ENCODE results near the gene CHMP2B. TPM values are rescaled to one million over a fixed set of nuclear protein-coding genes. Genes with fewer than 3 reads are reported as not detected.

The CHMP2B gene
- total and polyA plus RNA-seq, 5 donors, result 23.5 to 41.0 (median 34.5) TPM

Small RNAs within 50 kb of the gene (microRNA-seq; reads per million reads assigned to microRNA genes)
- 0 reads per million in 2 donors for gene MIR4795

Other genes with a start within 250 kb of the CHMP2B start
- gene VGLL3, start 236.2 kb upstream of the CHMP2B start, total RNA-seq, result 10 to 100 TPM in 1 of 4 donors, 1 to 10 TPM in 3; 5.6 to 10.9 (median 8.4) TPM
- 2.2 TPM for gene VGLL3, start 236.2 kb upstream of the CHMP2B start, polyA plus RNA-seq
- not detected for gene POU1F1, start 49.3 kb downstream of the CHMP2B start, total RNA-seq
- gene POU1F1, start 49.3 kb downstream of the CHMP2B start, polyA plus RNA-seq, result not detected